Measurements from ENCODE around the gene SASH1.

- TF ChIP-seq CTCF (conservative IDR thresholded peaks at IDR 0.05 in 1 of 2, IDR thresholded peaks at IDR 0.05 in 1 of 2; ENCODE audit: extremely low read depth in 1 of 2, insufficient read depth in 1 of 2, low read depth in 1 of 2, low read length in 2 of 2) (no peak), EZH2 (IDR thresholded peaks at IDR 0.05; ENCODE audit: borderline replicate concordance, low read length) (no peak)
Observed at GRCh38 chr6:148417045-148417444, 74.4 kb downstream of the SASH1 start.

Data from mammary epithelial cell (primary cell).